ENCODE data around the gene SELENON.

GRCh38 chr1:25798666-25799351, 1.2 kb upstream of the SELENON start:
- TF ChIP-seq CTCF (IDR thresholded peaks at IDR 0.05; ENCODE audit: low read length) (no peak), EZH2 (IDR thresholded peaks at IDR 0.05; ENCODE audit: borderline replicate concordance, low read length) (no peak)

Data from OCI-LY1 (cell line).